K562 (cell line): ENCODE measurements around the gene SEC61G. TPM values are rescaled to one million over a fixed set of nuclear protein-coding genes. Genes with fewer than 3 reads are reported as not detected.

Experiments used
- CBX3 ChIP-seq, 2 experiments: IDR thresholded peaks; 1 replicate in 1 of 2; 2 replicates in 1 of 2; pipeline ENCODE4 v1.6.1; 2012; ENCODE audit warnings: inconsistent platforms in 2 of 2, low read length in 2 of 2, borderline replicate concordance in 1 of 2, control low read depth in 1 of 2
- L3MBTL2 ChIP-seq: fragments of 450-650 bp; IDR thresholded peaks from 2 replicates; pipeline ENCODE4 v1.6.1; 2016; ENCODE audit warnings: mild to moderate bottlenecking, moderate library complexity
- LCOR ChIP-seq: sonication (generic); formaldehyde crosslinking; IDR thresholded peaks from 2 replicates; pipeline ENCODE4 v1.8.0; 2022; ENCODE audit warnings: mild to moderate bottlenecking, missing genetic modification reagents
- MYC ChIP-seq, 2 experiments: fragments of 250-450 bp in 1 of 2; sonication (Bioruptor Pico) in 1 of 2; IDR thresholded peaks; 2 replicates each; pipeline versions ENCODE4 v1.5.1 to v1.6.1; 2012 to 2021; ENCODE audit warnings: low read depth in 2 of 2, borderline replicate concordance in 1 of 2, improper control_type of control experiment in 1 of 2, low read length in 1 of 2, mild to moderate bottlenecking in 1 of 2, moderate library complexity in 1 of 2
- PML ChIP-seq: IDR thresholded peaks from 2 replicates; pipeline ENCODE4 v1.6.1; 2012; ENCODE audit warnings: low read length, inconsistent platforms
- RCOR1 ChIP-seq, 2 experiments: IDR thresholded peaks; 2 replicates each; pipeline ENCODE4 v1.6.1; 2012; ENCODE audit warnings: low read depth in 2 of 2, low read length in 2 of 2, borderline replicate concordance in 1 of 2, improper control_type of control experiment in 1 of 2
- YY1 ChIP-seq, 3 experiments: IDR thresholded peaks; 2 replicates each; pipeline ENCODE4 v1.6.1; 2011; ENCODE audit warnings: low read length in 2 of 3, mild to moderate bottlenecking in 2 of 3, moderate library complexity in 2 of 3, borderline replicate concordance in 1 of 3, control low read depth in 1 of 3, low read depth in 1 of 3; ENCODE audit not compliant: insufficient read depth in 3 of 3, insufficient replicate concordance in 2 of 3, control insufficient read depth in 1 of 3, insufficient read length in 1 of 3; ENCODE audit errors: extremely low read depth in 1 of 3
- ZNF175 ChIP-seq: fragments of 200-800 bp; sonication (Bioruptor generic); IDR thresholded peaks from 2 replicates; pipeline ENCODE4 v1.6.1; 2016; ENCODE audit warnings: low read depth, mild to moderate bottlenecking, missing genetic modification characterization, missing compliant biosample characterization
- ZNF696 ChIP-seq: fragments of 250-450 bp; sonication (Bioruptor Pico); conservative IDR thresholded peaks from 2 replicates; pipeline ENCODE4 v1.4.0; 2020; ENCODE audit warnings: mild to moderate bottlenecking, moderate library complexity
- ZNF764 ChIP-seq: fragments of 250-450 bp; sonication (Bioruptor Pico); IDR thresholded peaks from 2 replicates; pipeline ENCODE4 v1.4.0; 2020; ENCODE audit warnings: low read depth, mild to moderate bottlenecking, moderate library complexity
- polyA plus RNA-seq, 8 experiments: library from polyadenylated mRNA; depleted of rRNA in 4 of 8; stranded (reverse) in 5 of 8; unstranded in 3 of 8; fragments of >200 nt; fragmentation: Nextera tagmentation in 2 of 8; fragmentation: Illumina TruSeq in 1 of 8; extraction: Ambion mirVana in 2 of 8; extraction: Trizol in 1 of 8; gene quantifications; 2 replicates each; pipeline versions ENCODE4 v1.2.1 to v1.2.3, GENCODE V29; 2011 to 2014; ENCODE audit warnings: inconsistent platforms in 1 of 8, missing spikeins in 1 of 8
- total RNA-seq, 7 experiments: library from RNA; depleted of rRNA in 6 of 7; stranded (reverse); fragments of >200 nt in 6 of 7; fragmentation: Illumina TruSeq in 2 of 7; extraction: Trizol in 2 of 7; gene quantifications; 2 replicates each; pipeline versions ENCODE4 v1.2.1 to v1.2.3, GENCODE V29; 2011 to 2021; ENCODE audit warnings: low replicate concordance in 1 of 7
- TF ChIP-seq, protein P1 (sequence below), 2 experiments: IDR thresholded peaks; 2 replicates each; pipeline ENCODE4 v1.6.1; 2011; ENCODE audit warnings: borderline replicate concordance in 1 of 2, control low read depth in 1 of 2, low read depth in 1 of 2, low read length in 1 of 2, mild to moderate bottlenecking in 1 of 2, mixed read lengths in 1 of 2, moderate library complexity in 1 of 2; ENCODE audit not compliant: insufficient read depth in 1 of 2, insufficient read length in 1 of 2, poor library complexity in 1 of 2, severe bottlenecking in 1 of 2; ENCODE audit errors: extremely low read depth in 1 of 2
- TF ChIP-seq, protein P2 (sequence below), 2 experiments: fragments of 450-650 bp in 1 of 2; sonication (generic) in 1 of 2; formaldehyde crosslinking; conservative IDR thresholded peaks; 2 replicates each; pipeline versions ENCODE4 v1.4.0 to v1.8.1; 2020 to 2022; ENCODE audit warnings: mild to moderate bottlenecking in 1 of 2, missing genetic modification reagents in 1 of 2
- TF ChIP-seq, protein P3 (sequence below): sonication (generic); formaldehyde crosslinking; IDR thresholded peaks from 2 replicates; pipeline ENCODE4 v1.9.0; 2022; ENCODE audit warnings: mild to moderate bottlenecking, missing genetic modification reagents
- TF ChIP-seq, protein P4 (sequence below): fragments of 250-450 bp; sonication (Bioruptor Pico); IDR thresholded peaks from 2 replicates; pipeline ENCODE4 v1.4.0; 2020
- TF ChIP-seq, protein P5 (sequence below): fragments of 200-800 bp; sonication (Bioruptor generic); IDR thresholded peaks from 2 replicates; pipeline ENCODE4 v1.6.1; 2017; ENCODE audit warnings: missing genetic modification characterization, missing compliant biosample characterization
- TF ChIP-seq, protein P6 (sequence below): fragments of 450-650 bp; formaldehyde crosslinking; IDR thresholded peaks from 2 replicates; pipeline ENCODE4 v1.4.0; 2020; ENCODE audit warnings: mild to moderate bottlenecking, moderate library complexity

The SEC61G gene
- total and polyA plus RNA-seq, 9 of the 15 experiments (the other 6 are each of a cell fraction or from before 2014, with no cell fraction given): 138 to 565 (median 223) TPM

DNA sequence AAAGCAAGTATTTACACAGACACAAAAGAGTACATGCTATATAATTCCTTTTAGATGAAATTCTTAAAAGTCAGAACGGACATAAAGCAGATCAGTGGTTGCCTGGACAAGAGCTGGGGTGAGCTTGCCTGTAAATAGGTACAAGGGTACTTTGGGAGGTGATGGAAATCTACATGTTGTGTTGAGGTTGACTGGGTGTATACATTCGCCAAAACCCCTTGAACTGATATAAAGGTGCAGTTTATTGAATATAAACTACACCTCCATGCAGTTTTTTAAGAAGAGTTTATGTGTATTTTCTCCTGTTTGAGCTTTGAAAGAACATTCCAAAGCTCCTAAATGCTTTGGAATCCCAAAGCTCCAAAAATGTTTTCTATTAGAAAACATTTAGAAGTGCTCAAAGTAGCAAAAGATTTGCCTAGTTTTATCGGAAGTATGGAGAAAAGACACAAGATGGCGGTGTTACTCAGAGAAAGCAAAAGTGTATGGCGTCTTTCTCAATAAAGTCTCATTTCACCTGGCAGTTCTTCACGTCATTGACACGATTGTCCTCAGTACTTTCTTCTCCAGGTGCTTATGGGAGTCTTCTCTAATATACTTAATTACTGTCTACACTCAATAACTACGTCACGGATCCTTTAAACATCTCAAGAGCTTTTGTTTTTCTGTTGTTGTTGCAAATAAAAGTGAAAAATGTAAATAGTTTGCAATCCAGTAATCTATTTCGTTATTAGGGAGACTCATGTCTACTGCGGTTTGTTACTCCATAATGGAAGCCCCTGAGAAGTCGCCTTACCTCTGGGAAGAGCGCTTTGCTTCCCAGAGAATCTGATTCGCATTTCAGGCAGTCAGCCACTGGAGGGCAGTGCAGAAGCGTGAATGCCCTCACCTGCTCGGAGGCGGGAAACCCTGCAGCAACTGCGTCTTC is 14.7 kb upstream of the SEC61G start (continued):
- TF ChIP-seq, protein P1, sequence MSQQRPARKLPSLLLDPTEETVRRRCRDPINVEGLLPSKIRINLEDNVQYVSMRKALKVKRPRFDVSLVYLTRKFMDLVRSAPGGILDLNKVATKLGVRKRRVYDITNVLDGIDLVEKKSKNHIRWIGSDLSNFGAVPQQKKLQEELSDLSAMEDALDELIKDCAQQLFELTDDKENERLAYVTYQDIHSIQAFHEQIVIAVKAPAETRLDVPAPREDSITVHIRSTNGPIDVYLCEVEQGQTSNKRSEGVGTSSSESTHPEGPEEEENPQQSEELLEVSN (IDR thresholded peaks at IDR 0.05; ENCODE audit: borderline replicate concordance in 1 of 2, extremely low read depth in 1 of 2, insufficient read depth in 1 of 2, insufficient read length in 1 of 2, low read depth in 1 of 2, low read length in 1 of 2, poor library complexity in 1 of 2, severe bottlenecking in 1 of 2): peak; percentile 98 to 100
- TF ChIP-seq LCOR (CRISPR knock-in tag): 0 out of 2 replicates have a peak, but pooled peaks have one; percentile 23
- TF ChIP-seq PML: no peak
- TF ChIP-seq, protein P2, sequence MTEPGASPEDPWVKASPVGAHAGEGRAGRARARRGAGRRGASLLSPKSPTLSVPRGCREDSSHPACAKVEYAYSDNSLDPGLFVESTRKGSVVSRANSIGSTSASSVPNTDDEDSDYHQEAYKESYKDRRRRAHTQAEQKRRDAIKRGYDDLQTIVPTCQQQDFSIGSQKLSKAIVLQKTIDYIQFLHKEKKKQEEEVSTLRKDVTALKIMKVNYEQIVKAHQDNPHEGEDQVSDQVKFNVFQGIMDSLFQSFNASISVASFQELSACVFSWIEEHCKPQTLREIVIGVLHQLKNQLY (CRISPR knock-in tag; conservative IDR thresholded peaks at IDR 0.05): no peak
- TF ChIP-seq, protein P3, sequence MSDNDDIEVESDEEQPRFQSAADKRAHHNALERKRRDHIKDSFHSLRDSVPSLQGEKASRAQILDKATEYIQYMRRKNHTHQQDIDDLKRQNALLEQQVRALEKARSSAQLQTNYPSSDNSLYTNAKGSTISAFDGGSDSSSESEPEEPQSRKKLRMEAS (CRISPR knock-in tag): peak; percentile 85
- TF ChIP-seq MYC (IDR thresholded peaks at IDR 0.05; ENCODE audit: low read depth, low read length): 0 out of 2 replicates have a peak, but pooled peaks have one; percentile 26
- TF ChIP-seq MYC (CRISPR knock-in tag; IDR thresholded peaks at IDR 0.05; ENCODE audit: borderline replicate concordance, low read depth): no peak
- no peak for TF ChIP-seq ZNF764 (CRISPR knock-in tag)
- TF ChIP-seq, protein P4, sequence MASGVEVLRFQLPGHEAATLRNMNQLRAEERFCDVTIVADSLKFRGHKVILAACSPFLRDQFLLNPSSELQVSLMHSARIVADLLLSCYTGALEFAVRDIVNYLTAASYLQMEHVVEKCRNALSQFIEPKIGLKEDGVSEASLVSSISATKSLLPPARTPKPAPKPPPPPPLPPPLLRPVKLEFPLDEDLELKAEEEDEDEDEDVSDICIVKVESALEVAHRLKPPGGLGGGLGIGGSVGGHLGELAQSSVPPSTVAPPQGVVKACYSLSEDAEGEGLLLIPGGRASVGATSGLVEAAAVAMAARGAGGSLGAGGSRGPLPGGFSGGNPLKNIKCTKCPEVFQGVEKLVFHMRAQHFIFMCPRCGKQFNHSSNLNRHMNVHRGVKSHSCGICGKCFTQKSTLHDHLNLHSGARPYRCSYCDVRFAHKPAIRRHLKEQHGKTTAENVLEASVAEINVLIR: no peak
- TF ChIP-seq CBX3 (IDR thresholded peaks at IDR 0.05; ENCODE audit: borderline replicate concordance in 1 of 2, low read length in 2 of 2): peak in 1 of 2 experiments; percentile 87; a peak in 2 of 3 replicates
- TF ChIP-seq YY1 (IDR thresholded peaks at IDR 0.05; ENCODE audit: borderline replicate concordance in 1 of 3, control insufficient read depth in 1 of 3, extremely low read depth in 1 of 3, insufficient read depth in 3 of 3, insufficient read length in 1 of 3, insufficient replicate concordance in 2 of 3, low read depth in 1 of 3, low read length in 2 of 3): peak in 1 of 3 experiments; percentile 32
- TF ChIP-seq, protein P5, sequence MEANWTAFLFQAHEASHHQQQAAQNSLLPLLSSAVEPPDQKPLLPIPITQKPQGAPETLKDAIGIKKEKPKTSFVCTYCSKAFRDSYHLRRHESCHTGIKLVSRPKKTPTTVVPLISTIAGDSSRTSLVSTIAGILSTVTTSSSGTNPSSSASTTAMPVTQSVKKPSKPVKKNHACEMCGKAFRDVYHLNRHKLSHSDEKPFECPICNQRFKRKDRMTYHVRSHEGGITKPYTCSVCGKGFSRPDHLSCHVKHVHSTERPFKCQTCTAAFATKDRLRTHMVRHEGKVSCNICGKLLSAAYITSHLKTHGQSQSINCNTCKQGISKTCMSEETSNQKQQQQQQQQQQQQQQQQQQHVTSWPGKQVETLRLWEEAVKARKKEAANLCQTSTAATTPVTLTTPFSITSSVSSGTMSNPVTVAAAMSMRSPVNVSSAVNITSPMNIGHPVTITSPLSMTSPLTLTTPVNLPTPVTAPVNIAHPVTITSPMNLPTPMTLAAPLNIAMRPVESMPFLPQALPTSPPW (CRISPR knock-in tag): peak; percentile 9; the same call in 1 of the 2 replicates
- TF ChIP-seq L3MBTL2: peak; percentile 95
- TF ChIP-seq RCOR1 (IDR thresholded peaks at IDR 0.05; ENCODE audit: borderline replicate concordance in 1 of 2, low read depth in 2 of 2, low read length in 2 of 2): 0 out of 4 replicates have a peak, but pooled peaks of 1 of the 2 experiments have one; percentile 34
- TF ChIP-seq ZNF175 (CRISPR knock-in tag): no peak
- TF ChIP-seq, protein P6, sequence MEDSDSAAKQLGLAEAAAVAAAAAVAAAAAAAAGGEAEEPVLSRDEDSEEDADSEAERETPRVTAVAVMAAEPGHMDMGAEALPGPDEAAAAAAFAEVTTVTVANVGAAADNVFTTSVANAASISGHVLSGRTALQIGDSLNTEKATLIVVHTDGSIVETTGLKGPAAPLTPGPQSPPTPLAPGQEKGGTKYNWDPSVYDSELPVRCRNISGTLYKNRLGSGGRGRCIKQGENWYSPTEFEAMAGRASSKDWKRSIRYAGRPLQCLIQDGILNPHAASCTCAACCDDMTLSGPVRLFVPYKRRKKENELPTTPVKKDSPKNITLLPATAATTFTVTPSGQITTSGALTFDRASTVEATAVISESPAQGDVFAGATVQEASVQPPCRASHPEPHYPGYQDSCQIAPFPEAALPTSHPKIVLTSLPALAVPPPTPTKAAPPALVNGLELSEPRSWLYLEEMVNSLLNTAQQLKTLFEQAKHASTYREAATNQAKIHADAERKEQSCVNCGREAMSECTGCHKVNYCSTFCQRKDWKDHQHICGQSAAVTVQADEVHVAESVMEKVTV: peak; percentile 38; the same call in 1 of the 2 replicates
- no peak for TF ChIP-seq ZNF696
